Glomerular visceral epithelial cell (primary cell): Measurements from ENCODE around the gene ERVFRD-1.
"Not testable (repeated sequence)": the region's sequence is repeated elsewhere in the genome, so short reads cannot be mapped to it uniquely, and the experiment has no call there.

Source experiments
- DNase-seq: peaks from one replicate; pipeline ENCODE4 v3.0.0-alpha.2; 2016; ENCODE audit errors: extremely low spot score

Gene ERVFRD-1

DNA sequence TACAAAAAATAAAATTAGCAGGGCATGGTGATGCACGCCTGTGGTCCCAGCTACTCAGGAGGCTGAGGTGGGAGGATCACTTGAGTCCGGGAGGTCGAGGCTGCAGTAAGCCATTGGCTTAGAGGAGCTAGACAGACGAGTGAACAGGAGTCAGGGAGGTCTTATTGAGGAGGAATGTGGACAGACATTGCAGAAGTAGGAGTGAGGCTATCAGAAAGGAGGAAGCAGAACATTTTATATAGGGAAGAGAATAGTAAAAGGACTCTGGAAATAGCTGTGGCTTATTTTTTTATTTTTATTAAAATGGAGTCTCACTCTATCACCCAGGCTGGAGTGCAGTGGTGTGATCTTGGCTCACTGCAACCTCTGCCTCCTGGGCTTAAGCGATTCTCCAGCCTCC lies 20.4 kb downstream of the ERVFRD-1 start:
- DNase-seq = not testable (repeated sequence)

DNA sequence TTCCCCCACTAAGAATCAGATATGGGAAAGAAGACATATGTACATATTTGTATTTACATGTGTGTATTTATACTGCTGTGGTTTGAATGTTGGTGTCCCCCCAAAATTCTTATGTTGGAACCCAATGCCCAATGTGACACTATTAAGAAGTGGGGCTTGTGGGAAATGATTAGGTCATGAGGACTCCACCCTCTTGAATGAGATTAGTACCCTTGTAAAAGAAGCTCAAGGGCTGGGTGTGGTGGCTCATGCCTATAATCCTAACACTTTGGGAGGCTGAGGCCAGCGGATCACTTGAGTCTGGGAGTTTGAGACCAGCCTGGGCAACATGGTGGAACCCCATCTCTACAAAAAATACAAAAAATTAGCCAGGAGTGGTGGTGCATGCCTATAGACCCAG lies 21.8 kb downstream of the ERVFRD-1 start:
- no peak for DNase-seq

DNA sequence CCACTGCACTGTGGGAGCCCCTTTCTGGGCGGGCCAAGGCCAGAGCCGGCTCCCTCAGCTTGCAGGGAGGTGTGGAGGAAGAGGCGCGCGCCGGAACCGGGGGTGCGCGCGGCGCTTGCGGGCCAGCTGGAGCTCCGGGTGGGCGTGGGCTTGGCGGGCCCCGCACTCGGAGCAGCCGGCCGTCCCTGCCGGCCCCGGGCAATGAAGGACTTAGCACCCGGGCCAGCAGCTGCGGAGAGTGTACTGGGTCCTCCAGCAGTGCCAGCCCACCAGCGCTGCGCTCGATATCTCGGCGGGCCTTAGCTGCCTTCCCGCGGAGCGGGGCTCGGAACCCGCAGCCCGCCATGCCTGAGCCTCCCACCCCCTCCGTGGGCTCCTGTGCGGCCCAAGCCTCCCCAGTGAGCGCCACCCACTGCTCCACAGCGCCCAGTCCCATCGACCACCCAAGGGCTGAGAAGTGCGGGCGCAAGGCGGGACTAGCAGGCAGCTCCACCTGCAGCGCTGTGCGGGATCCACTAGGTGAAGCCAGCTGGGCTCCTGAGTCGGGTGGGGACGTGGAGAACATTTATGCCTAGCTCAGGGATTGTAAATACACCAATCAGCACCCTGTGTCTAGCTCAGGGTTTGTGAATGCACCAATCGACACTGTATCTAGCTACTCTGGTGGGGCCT lies 24.2 kb downstream of the ERVFRD-1 start:
- not testable (repeated sequence) for DNase-seq

DNA sequence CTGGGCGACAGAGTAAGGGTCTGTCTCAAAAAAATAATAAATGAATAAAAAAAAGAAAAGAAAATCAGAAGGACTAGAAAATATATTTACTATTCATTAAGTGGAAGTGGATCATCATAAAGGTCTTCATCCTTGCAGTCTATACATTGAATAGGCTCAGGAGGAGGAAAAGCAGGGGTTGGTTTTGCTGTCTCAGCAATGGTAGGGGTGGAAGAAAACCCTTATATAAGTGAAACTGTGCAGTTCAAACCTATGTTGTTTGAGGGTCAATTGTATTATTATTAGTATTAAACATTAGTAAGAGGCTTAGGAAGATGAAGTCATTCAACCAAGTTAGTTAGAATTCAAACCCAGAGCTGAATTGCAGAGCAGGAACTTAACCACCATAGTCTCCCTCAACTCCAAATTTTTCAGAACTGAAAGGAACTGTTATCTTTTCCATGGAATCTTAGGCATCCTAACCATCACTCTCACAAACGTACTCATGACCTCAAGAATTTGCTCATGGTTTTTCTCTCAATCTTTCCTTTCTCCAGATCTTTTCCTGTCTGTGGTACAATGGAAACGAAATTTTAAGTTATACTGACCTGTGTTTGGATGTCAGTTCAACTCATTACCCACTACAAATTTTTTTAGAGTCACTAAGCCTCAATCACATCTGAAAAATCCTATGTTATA lies 25.6 kb downstream of the ERVFRD-1 start:
- DNase-seq = peak; percentile 11

DNA sequence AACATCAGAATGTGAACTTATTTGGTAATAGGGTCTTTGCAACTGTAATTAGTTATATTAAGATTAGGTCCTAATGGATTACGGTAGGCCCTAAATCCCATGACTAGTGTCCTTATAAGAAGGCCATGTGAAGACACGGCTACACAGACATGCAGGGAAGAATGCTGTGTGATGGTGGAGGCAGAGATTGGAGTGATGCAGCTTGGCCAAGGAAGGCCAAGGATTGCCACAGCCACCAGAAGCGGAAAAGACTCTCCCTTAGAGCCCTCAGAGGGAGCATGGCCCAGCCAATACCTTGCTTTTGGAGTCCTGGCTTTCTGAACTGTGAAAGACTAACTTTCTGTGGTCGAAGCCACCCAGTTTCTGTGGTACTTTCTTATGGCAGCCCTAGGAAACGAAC lies 27.6 kb downstream of the ERVFRD-1 start:
- DNase-seq = no peak

DNA sequence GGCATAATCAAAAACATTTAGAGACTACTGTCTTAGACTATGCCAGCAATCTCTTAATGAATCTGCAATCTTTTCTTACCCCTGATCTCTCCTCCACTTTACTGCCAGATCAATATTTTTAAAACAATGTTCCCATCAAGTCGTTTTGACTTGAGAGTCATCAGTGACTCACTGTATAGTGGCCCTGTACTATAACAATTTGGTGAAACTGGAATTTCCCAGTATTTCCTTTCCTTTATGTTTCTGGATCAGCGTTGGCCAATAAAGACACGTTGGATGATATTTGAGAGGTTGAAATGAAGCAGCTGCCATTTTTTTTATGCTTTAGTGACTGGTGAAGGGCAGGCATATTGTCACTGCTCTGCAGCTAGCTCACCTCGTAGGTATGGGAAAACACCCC lies 28.0 kb downstream of the ERVFRD-1 start:
- no peak for DNase-seq

DNA sequence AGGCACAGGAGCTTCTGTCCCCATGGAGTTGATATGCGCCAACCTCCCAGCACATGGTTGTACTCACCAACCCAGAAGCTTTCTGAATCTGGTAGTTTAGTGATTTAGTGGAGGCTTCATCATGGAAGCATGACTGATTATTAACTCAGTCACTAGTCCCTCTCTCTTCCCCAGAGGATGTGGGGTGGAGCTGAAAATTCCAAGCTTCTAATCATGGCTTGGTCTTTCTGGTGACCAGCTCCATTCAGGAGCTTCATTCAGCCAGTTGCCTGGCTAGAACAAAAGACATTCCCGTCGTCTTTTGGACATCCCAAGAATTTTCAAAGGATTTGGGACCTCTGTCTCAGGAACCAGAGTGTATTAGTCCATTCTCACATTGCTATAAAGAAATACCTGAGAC lies 31.2 kb downstream of the ERVFRD-1 start:
- no peak for DNase-seq

DNA sequence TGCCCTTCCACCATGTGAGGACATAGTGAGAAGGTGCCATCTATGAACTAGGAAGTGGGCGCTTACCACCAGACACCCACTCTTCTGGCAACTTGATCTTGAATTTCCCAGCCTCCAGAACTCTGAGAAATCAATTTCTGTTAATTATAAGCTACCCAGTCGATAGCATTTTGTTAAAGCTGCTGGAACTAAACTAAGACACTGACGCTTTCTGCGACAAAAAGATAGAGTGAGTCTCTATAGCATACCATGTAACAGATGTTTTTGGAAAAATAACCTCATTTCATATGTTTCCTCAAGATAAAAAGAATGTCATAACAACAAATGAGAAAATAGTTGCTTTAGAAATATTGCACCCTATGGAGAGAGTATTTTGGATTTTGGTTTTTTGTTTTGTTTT lies 33.3 kb downstream of the ERVFRD-1 start:
- no peak for DNase-seq

DNA sequence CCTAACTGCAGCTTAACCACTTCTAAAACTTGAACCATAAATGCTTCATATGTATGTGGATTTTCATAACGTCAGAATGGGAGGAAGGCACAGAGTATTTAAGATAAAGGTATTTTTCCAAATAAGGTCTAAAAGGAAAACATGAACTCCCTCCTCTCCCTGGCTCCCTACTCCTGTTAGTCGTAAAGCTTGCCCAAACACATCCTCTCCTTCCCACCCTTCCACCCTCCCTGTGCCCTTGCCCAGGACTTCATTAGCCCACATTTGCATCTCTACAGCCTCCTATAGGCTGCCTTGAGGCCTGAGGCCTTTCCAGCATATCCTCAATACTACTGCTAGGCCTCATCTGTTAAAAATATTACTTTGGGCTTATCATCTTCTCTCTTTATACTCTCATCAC lies 35.0 kb downstream of the ERVFRD-1 start:
- no peak for DNase-seq

DNA sequence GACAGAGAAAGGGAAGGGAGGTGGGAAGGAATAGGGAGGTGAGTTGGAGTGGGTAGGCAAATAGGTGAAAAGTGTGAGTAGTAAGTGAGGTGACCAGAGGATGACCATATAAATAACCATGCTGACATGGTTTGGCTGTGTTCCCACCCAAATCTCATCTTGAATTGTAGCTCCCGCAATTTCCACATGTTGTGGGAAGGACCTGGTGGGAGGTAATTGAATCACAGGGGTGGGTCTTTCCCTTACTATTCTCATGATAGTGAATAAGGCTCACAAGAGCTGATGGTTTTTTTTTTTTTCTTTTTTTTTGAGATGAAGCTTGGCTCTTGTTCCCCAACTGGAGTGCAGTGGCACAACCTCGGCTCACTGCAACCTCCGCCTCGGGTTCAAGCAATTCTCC lies 39.4 kb downstream of the ERVFRD-1 start:
- no peak for DNase-seq

DNA sequence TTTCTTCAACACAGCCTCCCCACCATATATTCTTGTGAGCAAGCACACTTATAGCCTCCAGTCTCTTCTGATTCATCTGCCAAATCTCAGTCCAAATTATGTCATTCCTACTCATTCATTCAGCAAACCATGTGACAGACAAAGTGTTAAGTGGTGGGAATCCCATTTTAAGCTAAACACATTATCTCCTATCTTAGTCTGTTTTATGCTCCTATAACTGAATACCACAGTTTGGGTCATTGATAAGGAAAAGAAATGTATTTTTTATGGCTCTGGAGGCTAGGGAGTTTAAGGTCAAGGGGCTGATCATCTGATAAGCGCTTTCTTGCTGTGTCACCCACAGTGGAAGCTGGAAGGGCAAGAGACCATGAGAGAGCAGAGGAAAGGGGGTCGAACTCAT lies 41.8 kb downstream of the ERVFRD-1 start:
- DNase-seq = no peak

DNA sequence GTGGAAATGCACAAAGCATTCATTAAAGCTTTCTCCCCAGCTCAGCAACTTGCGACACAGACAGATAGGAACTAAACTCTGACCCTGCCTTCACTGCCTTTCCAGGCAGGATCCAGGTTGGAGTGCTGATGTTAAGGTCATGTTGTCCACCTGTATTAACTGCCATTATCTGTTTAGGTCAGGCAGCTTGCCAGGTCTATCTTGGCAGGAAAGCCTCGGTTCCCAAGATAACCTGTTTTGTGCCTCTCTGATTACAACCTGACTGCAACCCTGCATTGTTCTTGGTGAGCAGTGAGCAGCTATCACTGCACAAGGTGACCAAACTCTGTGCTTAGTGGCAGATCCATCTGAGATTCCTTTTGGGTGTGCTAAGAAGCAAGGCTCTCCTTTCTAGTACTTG lies 44.2 kb downstream of the ERVFRD-1 start:
- no peak for DNase-seq

DNA sequence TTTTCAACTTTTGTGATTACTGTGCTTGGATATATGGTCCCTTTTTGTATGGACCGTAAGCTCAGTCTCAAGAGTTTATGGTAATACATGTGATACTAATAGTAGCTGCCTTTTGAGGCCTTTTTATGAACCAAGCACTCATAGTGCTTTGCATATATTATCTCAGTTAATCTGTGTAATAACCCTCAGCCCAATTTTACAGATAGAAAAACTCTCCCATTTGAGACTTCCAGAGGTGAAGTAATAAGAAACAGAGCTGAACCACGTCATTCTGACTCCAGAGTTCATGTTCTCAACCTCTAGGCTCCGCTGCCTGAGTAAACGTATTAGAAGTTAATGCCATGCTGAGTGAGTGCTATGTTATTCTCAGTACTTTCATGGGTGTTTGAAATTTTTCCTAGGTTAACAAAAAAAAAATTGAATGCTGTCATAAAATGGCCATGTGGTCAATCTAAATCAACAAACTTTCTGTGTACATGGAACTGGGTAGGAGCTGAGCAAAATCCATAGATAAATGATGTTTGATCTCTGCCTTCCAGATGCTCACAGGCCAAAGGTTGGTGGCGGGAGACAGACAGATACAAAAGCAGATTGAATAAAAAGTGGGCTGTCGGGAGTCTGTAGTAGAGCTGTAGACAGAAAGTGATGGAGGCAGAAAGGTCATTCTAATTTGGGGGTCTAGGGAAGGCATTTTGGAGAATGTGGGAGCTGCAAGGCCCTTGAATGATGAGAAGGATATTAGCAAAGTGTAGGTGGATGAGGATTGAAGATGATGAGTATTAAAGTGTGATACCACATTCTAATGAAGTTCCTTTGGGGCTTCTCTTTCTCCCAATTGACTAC lies 44.8 kb downstream of the ERVFRD-1 start:
- DNase-seq = no peak

DNA sequence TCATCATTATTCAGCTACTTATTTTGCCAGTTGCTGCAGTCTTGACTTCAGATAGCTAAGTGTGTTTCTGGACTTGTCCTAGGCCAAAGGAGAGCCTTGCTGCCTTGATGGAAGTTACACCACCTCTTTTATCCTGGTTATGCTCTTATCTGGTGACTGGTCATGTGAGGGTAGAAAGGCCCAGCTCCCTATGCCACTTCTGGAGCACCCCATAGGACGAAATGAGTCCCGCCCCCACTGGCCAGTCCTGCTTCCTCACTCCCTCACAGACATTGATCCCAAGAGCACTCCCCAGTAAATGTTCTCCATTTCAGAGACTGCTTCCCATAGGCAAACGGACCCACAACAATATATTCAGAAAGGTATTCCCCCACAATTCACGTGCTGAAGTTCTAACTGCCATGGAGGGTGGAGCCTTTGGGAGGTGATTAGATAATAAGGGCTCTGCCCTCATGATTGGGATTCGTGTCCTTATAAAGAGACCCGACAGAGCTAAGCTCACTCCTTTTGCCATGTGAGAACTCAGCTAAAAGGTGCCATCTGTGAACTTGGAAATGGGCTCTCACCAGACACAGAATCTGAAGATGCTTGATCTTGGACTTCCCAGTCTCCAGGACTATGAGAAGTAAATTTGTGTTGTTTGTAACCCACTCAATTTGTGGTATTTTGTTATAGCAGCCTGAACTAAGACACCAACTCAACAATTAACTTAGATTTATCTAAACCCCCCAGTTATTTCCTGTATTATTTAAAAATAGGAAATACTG lies 45.9 kb downstream of the ERVFRD-1 start:
- DNase-seq = no peak

DNA sequence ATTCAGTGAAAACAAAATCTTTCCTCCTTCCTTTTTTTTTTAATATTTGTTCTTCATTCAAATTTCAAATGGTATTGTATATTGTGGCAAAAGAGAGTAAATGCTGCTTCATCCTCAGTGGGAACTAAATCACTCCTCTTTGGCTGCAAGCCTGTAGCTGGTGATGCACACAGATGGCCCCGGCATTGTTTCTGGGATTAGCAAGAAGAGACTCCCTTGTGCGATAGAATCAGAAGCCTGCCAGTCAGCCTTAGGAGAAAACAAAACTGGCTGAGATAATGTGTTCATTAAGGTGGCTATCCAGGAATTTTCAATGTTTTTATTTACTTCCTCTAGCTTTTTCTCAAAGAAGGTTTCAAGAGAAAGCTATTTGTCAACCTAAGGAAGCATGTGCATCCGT lies 46.7 kb downstream of the ERVFRD-1 start:
- DNase-seq = no peak

DNA sequence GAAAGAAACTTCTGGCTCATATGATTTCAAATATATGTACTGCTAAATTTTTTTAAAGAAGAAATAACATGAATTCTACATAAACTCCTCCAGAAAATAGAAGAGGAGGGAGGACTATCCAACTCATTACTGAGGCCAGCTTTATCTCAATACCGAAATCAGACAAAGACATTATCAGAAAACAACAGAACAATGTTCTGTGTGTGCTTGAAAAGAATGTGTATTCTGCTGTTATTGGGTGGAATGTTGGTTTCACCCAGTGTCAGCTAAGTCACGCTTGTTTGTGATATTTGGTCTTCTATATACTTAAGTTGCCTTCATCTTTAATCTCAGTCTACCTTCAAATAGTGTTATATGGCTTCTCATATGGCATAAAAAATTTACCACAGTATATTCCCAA lies 48.8 kb downstream of the ERVFRD-1 start:
- no peak for DNase-seq

DNA sequence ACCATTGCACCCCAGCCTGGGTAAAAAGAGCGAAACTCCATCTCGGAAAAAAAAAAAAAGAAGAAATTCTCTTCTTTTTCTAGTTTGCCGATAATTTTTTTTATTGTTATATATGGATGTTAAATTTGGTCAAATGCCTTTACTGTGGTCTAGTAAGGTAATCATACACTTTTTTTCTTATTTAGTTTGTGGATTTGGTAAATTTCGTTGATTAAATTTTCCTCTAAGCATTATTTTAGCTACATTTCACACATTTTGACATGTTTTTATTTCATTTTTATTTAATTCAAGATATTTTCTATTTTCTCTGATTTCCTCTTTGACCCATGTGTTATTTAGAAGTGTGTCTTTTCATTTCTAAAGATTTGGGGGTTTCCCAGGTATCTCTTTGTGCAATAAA lies 49.4 kb downstream of the ERVFRD-1 start:
- no peak for DNase-seq

DNA sequence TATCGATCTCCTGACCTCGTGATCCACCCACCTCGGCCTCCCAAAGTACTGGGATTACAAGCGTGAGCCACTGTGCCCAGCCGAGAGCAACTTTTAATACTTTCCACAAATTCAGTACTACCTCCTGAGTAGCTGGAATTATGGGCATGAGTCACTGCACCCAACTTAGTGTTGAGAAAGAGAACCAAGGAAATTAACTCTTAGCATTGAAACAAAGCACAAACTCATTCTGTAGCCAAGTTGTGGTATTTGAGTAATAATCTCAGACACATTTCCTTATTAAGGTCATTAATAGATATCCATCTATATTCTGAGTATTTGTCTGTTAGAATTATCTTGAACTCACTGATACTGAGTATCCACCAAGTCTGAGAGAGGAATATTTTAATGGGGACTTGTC lies 53.1 kb downstream of the ERVFRD-1 start:
- no peak for DNase-seq

DNA sequence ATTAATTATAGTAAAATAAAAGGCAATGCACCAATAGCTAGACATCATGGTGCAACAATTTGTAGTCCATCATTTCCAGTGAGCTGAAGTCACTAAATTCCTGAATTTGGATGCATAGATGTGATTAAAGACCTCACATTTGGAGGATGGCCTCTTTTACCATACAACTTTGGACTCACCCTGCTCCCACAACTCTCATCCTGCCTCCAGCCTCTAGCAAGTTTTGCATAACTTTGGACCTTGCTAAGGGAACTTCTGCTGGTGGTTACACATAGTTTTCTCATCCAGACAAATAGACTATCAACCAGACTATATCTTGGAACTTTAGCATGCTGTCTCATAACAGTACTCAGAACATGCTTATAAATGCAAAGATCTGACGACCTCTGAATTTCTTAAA lies 54.7 kb downstream of the ERVFRD-1 start:
- no peak for DNase-seq

DNA sequence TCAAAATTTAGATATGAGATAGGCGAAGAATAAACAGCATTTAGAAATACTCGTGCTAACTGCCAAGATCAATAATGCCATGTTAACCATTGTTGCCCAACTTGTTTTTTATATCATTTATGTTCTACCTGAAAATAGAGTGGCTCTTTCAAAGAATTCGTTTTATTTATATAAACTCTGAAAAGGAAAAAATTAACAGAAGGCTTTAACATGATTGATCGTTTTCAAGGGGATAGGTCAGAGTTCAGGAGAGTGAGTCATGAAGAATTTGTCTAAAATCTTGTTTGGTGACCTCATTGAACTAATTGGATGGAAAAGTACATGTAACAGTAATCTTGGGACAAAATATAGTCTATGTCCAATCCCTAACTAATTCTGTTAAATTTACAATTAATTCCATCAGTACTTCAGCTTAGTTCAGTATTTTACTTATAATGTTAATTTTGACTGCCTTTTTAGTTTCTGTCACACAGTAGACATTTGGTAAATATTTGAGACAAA lies 56.3 kb downstream of the ERVFRD-1 start:
- DNase-seq = no peak

DNA sequence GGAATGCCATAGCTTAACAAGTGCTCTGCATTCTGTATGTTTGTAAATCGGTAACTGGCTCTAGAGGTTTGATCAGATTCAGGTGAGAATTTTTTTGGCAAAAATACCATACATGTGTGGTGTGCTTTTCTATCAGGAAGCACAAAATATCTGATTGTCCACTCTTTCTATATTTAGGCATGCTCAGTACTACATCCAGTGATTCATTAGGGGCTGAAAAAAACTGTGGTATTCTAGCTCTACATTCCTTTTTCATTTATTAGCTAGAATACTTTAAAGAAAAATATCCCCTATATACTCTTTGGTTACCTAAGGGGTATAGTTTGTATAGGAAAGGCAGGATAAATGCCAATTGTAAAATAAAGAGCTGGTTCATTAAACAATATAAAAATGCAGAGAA lies 56.8 kb downstream of the ERVFRD-1 start:
- no peak for DNase-seq

DNA sequence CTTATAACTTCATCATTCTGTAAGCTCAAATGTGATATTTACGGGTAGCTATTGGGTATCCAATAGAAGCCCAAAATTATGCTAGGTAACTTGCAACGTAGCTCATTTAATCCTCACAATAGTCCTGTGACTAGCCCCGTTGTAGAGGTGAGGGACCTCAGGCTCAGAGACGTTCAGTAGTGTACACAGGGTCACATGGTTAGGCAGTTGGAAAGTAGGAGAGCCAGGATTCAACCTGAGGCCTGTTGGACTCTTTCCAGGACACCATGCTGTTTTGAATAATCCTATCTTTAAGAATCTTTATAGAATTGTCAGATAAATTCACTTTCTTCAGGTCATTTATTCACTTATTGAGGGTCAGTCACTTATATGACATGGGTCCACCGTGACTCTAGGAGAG lies 58.2 kb downstream of the ERVFRD-1 start:
- DNase-seq = no peak
